ENCODE results near the gene CCL17.

GRCh38 chr16:57390636-57391295 lies 13.8 kb upstream of the CCL17 start:
- TF ChIP-seq CTCF (IDR thresholded peaks at IDR 0.05; ENCODE audit: low read depth, low read length), result no peak
- no peak for TF ChIP-seq EZH2phosphoT487 (IDR thresholded peaks at IDR 0.05; ENCODE audit: low read depth)
